Natural killer cell treated with Interleukin-12 subunit alpha and Interleukin-12 subunit beta and Interleukin-15 and Interleukin-18, amount 100 ng/mL, for 72 hours (primary cell): Measurements from ENCODE around the gene DNAJC15. TPM values are rescaled to one million over a fixed set of nuclear protein-coding genes. Genes with fewer than 3 reads are reported as not detected.
A peak's percentile ranks its signal among the peaks of the same experiment; 100 is the strongest.
"Not testable (repeated sequence)": the region's sequence is repeated elsewhere in the genome, so short reads cannot be mapped to it uniquely, and the experiment has no call there.

Experiments used
- ATAC-seq, 2 donors: fragments of 150-1000 bp; cut with Tn5 transposase in 1 of 2; sonication (Bioruptor Pico), chemical (Tn5 transposase) in 1 of 2; 2 replicates each; pipeline ENCODE4 v1.10.0; 2021
- DNase-seq: peaks from one replicate; pipeline ENCODE4 v3.0.0; 2022; ENCODE audit warnings: low spot score
- H3K27ac Mint-ChIP-seq, 2 donors: 1 replicate in 1 of 2; 2 replicates in 1 of 2; pipeline ENCODE4 v1.8.0; 2022; ENCODE audit warnings: mixed read lengths in 2 of 2, mild to moderate bottlenecking in 1 of 2, moderate library complexity in 1 of 2
- H3K27me3 Mint-ChIP-seq, 2 donors: 1 replicate in 1 of 2; 2 replicates in 1 of 2; pipeline ENCODE4 v1.8.0; 2022; ENCODE audit warnings: mixed read lengths in 2 of 2
- H3K36me3 Mint-ChIP-seq: one replicate; pipeline ENCODE4 v1.8.0; 2022; ENCODE audit warnings: mixed read lengths
- H3K4me1 Mint-ChIP-seq, 2 donors: 1 replicate in 1 of 2; 2 replicates in 1 of 2; pipeline ENCODE4 v1.8.0; 2022; ENCODE audit warnings: low read depth in 2 of 2, mixed read lengths in 2 of 2, mild to moderate bottlenecking in 1 of 2
- H3K4me3 Mint-ChIP-seq: one replicate; pipeline ENCODE4 v1.8.0; 2022; ENCODE audit warnings: mixed read lengths
- H3K9me3 Mint-ChIP-seq: 2 replicates; pipeline ENCODE4 v1.8.0; 2022; ENCODE audit warnings: mixed read lengths
- total RNA-seq, 2 donors: library from RNA; stranded (reverse); gene quantifications; one replicate each; pipeline ENCODE4 v1.2.3, GENCODE V29; 2022

Gene DNAJC15
- total RNA-seq, 2 donors from 2014 or later = 17.6 to 21.0 TPM

DNA sequence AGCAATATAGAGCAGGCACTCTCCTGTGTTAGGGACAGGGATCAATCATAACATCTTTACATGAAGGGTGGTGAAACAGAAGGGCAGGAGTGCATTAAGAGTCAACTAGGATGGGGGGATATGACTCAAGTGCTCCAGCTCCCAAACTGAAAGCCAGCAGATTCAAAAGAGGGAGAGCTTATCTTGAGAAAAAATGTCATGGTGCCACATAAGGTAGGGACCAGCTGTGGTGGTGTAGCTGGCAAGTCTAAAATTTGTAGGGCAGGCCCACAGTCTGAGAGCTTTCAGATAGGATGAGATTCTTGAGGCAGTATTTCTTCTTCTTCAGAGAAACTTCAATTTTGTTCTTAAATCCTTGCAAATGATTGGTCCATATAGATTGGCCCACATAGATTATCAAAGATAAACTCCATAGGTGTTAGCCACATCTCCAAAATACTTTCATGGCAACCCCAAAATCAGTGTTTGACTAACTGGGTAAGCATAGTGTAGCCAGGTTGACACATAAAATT lies 19.1 kb downstream of the DNAJC15 start:
- Mint-ChIP-seq H3K4me1 (peaks cover 44 to 62% of the 10 kb centered on the region in 2 donors), H3K9me3 (peaks cover 2% of the 10 kb centered on the region), H3K4me3 (peak overlapping the region; percentile 26), H3K27me3 (no peaks in the 10 kb centered on the region), H3K27ac (peak overlapping the region in 1 of 2 donors; percentile 9), H3K36me3 (no peaks in the 10 kb centered on the region)
- no peak for DNase-seq
- peak in 1 of 2 donors; percentile 81 for ATAC-seq

DNA sequence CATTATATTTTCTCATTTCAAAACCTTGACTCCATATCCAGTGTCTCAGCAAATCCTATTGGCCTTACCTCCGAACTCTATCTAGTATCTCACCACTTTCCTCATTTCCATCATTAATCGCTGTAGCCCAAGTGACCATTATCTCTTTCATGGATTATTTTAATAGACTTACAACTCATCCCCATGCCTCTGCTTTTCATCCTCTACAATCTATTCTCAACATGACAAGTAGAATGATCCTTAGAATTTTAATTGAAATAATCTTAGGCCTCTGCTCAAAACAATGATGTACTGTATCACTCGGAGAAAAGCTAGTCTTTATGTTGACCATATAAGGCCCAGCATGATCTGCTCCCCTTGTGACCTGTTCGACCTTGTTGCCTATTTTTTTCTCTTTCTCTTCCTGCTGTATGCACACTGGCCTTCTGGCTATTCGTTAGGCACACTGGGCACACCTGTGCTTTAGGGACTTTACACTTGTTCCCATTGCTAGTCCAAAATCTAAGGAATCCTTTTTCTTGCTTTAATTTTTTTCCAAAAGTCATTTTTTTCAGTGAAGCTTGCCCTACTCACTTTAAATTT lies 21.4 kb downstream of the DNAJC15 start:
- peak overlapping the region; percentile 91 to 98 for H3K27ac Mint-ChIP-seq

DNA sequence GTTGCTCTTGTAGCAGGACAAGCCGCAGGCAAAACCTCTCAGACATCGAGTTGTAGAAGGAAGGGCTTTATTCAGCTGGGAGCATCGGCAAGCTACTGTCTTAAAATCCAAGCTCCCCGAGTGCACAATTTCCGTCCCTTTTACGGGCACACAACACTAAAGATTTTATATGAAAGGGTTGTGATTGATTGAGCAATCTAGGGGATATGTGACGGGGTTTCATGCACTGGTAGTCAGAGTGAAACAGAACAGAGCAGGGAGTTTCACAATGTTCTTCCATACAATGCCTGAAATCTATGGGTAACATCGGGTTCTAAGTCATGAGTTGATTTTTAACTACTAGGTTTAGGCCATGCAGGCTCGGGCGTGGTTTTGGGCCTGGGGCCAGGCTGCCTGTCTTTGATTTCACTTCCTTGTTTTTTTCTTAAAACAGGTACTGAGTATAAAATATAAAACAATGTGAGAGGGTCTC lies 22.0 kb downstream of the DNAJC15 start:
- Mint-ChIP-seq H3K4me1 (peaks cover 54 to 56% of the 10 kb centered on the region in 2 donors), H3K4me3 (peak overlapping the region; percentile 86), H3K27ac (peak overlapping the region; percentile 91 to 98)
- not testable (repeated sequence) for H3K9me3 Mint-ChIP-seq, DNase-seq, H3K27me3 Mint-ChIP-seq, H3K36me3 Mint-ChIP-seq
- peak; percentile 24 to 32 for ATAC-seq

More for the DNA sequence above, 21.4 kb downstream of the DNAJC15 start:
- no peak for DNase-seq
- Mint-ChIP-seq H3K36me3 (no peaks in the 10 kb centered on the region), H3K9me3 (peaks cover 2% of the 10 kb centered on the region), H3K27me3 (no peaks in the 10 kb centered on the region), H3K4me1 (peaks cover 53 to 59% of the 10 kb centered on the region in 2 donors), H3K4me3 (peak overlapping the region; percentile 86)
- ATAC-seq = no peak

DNA sequence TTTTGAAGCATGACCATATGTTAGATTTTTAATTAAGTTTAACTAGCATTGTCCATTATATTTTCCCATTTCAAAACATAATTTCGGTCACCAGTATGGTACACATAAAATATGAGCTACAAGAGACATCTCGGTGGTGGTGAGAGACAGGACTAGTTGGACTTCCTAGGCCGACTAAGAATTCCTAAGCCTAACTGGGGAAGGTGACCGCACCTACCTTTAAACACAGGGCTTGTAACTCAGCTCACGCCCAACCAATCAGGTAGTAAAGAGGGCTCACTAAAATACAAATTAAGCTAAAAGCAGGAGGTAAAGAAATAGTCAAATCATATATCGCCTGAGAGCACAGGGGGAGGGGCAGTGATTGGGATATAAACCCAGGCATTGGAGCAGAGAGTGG lies 22.9 kb downstream of the DNAJC15 start:
- DNase-seq = no peak
- ATAC-seq = no peak
- Mint-ChIP-seq H3K36me3 (no peaks in the 10 kb centered on the region), H3K27ac (peak overlapping the region; percentile 91 to 98), H3K27me3 (no peaks in the 10 kb centered on the region), H3K4me1 (peaks cover 50 to 52% of the 10 kb centered on the region in 2 donors), H3K4me3 (no peak overlapping the region), H3K9me3 (peaks cover 2% of the 10 kb centered on the region)

DNA sequence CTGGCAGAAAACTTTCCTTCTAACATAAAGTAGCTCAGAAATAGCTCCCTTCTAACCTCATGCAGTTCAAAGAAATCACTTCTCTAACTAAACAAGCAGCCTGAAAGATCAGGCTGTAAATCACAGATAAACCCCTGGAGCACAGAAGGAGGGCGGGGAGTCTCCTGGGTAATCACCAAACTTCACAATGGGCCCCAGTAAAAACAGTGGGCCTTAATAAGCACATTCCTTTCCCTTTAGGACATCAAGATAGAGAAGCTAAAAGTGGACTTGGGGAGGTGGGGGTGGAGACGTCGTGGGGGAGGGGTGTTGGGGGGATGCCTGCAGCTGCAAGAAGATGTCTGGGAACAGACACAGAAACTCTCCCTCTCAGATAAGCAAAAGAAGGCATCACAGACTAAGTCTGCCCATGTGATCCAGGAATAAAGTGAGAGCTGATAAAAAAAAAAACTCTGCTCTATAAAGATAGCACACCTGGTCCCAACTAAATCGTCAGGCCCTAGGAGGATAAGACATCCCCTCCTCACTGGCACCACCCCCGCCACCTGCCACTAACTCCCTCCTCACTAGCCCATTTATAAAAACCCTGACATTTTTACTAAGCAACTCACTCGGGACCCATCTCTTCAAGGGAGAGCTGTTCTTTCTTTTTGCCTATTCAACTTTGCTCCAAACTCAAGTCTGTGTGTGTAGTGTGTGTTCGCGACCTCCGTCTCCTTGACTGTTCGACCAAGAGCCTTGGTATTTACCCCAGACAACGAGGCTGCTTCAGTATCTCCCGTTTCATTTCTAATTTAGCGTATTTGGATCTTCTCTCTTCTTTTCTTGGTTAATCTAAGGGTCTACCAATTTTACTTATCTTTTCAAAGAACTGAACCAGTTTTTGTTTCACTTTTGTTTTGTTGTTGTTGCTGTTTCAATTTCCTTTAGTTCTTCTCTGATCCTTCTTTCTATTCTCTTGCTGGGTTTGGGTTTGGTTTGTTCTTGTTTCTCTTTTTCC lies 31.7 kb downstream of the DNAJC15 start:
- Mint-ChIP-seq H3K4me3 (no peak overlapping the region), H3K27ac (no peak overlapping the region), H3K27me3 (no peaks in the 10 kb centered on the region), H3K36me3 (peaks cover 6% of the 10 kb centered on the region), H3K9me3 (peaks cover 3% of the 10 kb centered on the region), H3K4me1 (peaks cover 30 to 32% of the 10 kb centered on the region in 2 donors)
- ATAC-seq (peak; percentile 51 to 74), DNase-seq (no peak)

DNA sequence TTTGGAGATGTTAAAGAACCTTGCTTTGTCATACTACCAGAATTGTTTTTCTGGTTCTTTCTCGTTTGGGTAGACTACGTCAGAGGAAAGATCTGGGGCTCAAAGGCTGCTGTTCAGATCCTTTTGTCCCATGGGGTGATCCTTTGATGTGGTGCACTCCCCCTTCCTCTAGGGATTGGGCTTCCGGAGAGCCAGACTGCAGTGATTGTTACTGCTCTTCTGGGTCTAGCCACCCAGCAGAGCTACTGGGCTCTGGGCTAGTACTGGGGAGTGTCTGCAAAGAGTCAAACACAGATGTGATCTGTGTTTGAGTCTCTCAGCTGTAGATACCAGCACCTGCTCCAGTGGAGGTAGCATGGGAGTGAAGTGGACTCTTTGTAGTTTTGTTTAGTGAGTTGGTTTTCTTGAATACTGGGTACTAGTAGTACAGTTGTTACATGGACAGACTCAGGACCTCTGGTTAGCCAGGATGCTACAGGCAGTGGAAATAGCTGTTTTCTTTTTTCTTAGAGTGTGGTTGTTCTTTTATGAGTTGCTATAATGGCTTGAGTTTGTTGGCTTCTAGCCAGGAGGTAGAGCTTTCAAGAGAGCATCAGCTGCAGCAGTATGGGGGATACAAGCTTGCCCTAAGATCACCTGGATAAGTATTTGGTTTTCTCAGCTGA lies 34.4 kb downstream of the DNAJC15 start:
- DNase-seq = no peak
- peaks cover 3% of the 10 kb centered on the region for H3K9me3 Mint-ChIP-seq
- ATAC-seq = no peak
- H3K27me3 Mint-ChIP-seq = no peaks in the 10 kb centered on the region
- H3K27ac Mint-ChIP-seq = peak overlapping the region; percentile 25 to 47
- peaks cover 9% of the 10 kb centered on the region for H3K36me3 Mint-ChIP-seq
- H3K4me3 Mint-ChIP-seq = peak overlapping the region; percentile 28
- peaks cover 46 to 51% of the 10 kb centered on the region in 2 donors for H3K4me1 Mint-ChIP-seq

DNA sequence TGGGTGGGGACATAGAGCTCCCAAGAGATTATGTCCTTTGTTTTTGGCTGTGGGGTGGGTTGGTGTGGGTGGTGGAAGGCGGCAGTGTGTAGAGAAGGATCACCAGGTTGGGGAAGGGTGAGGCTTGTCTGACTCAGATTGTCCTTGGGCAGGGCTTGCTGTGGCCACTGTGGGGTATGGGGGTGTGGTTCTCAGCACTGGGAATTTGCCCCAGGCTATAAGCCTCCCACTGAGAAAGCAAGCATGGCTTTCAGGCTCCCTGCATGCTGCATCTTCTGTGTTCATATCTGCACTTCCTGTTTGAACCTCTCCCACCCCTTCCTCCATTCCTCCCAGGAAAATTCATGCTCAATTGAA lies 34.9 kb downstream of the DNAJC15 start:
- H3K27ac Mint-ChIP-seq = peak overlapping the region; percentile 25 to 47
- DNase-seq (no peak), ATAC-seq (peak in 1 of 2 donors; percentile 75)
- no peaks in the 10 kb centered on the region for H3K27me3 Mint-ChIP-seq
- H3K4me3 Mint-ChIP-seq = no peak overlapping the region
- H3K9me3 Mint-ChIP-seq = peaks cover 2% of the 10 kb centered on the region
- H3K4me1 Mint-ChIP-seq = peaks cover 41 to 51% of the 10 kb centered on the region in 2 donors
- peaks cover 9% of the 10 kb centered on the region for H3K36me3 Mint-ChIP-seq

DNA sequence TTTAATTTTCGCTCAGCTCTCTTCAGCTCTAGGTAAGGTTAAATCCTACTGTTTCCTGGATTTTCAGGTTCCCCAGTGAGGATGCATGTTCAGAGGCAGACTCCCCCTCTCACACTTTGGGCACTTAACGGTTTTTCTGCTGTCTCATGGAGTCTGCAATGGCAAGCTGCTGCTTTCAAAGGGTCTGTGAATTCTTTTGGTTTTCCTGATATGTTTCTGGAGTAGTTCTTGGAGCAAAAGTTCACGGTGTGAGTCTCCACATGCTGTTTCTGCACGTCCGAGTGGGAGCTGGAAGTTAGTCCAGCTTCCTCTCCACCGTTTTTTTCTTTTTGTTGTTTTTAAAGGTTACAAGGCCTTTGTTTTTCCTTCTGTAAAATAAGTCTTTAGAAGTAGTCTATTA lies 35.4 kb downstream of the DNAJC15 start:
- Mint-ChIP-seq H3K27ac (peak overlapping the region in 1 of 2 donors; percentile 47), H3K27me3 (no peaks in the 10 kb centered on the region), H3K4me1 (peaks cover 40 to 51% of the 10 kb centered on the region in 2 donors), H3K36me3 (peaks cover 9% of the 10 kb centered on the region), H3K9me3 (no peaks in the 10 kb centered on the region), H3K4me3 (no peak overlapping the region)
- ATAC-seq (no peak), DNase-seq (no peak)

DNA sequence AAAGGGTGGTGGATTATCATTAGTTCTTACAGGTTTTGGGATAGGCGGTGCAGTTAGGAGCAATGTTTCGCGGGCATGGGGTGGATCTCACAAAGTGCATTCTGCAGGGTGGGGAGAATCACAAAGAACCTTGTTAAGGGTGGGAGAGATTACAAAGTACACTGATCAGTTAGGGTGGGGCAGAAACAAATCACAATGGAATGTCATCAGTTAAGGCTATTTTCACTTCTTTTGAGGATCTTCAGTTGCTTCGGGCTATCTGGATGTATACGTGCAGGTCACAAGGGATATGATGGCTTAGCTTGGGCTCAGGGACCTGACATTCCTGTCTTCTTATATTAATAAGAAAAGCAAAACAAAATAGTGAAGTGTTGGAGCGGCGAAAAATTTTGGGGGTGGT lies 36.4 kb downstream of the DNAJC15 start:
- not testable (repeated sequence) for H3K27me3 Mint-ChIP-seq, H3K9me3 Mint-ChIP-seq, H3K36me3 Mint-ChIP-seq, DNase-seq, H3K4me3 Mint-ChIP-seq, ATAC-seq
- Mint-ChIP-seq H3K4me1 (peaks cover 43 to 51% of the 10 kb centered on the region in 2 donors), H3K27ac (peak overlapping the region in 1 of 2 donors; percentile 8)

DNA sequence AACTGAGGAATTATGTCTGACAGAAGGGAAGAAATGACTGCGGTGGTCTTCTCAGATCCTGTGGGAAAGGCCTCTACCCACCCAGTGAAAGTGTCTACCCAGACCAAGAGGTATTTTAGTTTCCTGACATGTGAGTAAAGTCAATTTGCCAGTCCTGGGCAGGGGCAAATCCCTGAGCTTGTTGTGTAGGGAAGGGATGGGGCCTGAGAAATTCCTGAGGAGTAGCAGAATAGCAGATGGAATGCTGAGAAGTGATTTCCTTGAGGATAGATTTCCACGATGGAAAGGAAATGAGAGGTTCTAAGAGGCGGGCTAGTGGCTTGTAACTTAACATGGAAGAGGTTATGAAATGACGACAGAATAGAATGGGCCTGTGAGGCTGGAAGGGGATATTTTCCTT lies 37.4 kb downstream of the DNAJC15 start:
- not testable (repeated sequence) for H3K36me3 Mint-ChIP-seq, ATAC-seq, H3K9me3 Mint-ChIP-seq, H3K27me3 Mint-ChIP-seq, H3K4me3 Mint-ChIP-seq, DNase-seq, H3K27ac Mint-ChIP-seq
- peaks cover 43 to 51% of the 10 kb centered on the region in 2 donors for H3K4me1 Mint-ChIP-seq

DNA sequence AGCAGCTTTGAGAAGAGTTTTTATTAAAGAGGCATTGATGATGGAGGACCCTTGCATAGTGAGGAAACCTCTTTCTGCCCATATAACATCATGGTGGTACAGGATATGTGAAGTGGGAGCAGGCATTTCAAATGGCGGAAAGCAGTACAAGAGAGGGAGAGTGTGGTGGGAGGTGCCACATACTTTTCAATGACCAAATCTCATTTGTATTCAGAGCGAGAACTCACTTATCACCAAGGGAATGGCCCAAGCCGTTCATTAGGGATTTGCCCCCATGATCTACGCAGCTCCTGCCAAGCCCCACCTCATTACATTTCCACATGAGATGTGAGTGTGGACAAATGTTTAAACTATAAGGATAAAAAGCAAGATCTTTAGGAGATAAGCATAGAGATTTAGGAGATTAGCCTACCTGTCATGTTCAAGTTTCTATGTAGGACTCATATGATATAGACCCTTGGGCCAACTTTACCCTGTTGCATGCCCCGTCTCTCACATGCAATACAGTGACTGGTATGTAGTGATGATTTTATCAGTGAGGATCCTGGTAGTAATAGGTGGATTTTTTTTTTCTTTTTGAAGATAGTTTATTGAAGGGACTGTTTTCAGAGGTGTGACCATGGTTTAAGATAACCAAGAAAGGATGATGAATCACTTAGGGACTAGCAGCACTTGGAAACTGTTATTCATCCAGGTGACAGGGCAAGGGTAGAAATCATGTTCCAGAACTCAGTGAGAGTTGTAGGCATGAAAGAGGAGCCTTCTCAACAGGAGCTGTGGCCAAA lies 38.3 kb downstream of the DNAJC15 start:
- no peaks in the 10 kb centered on the region for H3K27me3 Mint-ChIP-seq
- DNase-seq (no peak), ATAC-seq (no peak)
- no peak overlapping the region for H3K27ac Mint-ChIP-seq
- peaks cover 38 to 46% of the 10 kb centered on the region in 2 donors for H3K4me1 Mint-ChIP-seq
- H3K4me3 Mint-ChIP-seq = no peak overlapping the region
- no peaks in the 10 kb centered on the region for H3K9me3 Mint-ChIP-seq
- peaks cover 9% of the 10 kb centered on the region for H3K36me3 Mint-ChIP-seq

DNA sequence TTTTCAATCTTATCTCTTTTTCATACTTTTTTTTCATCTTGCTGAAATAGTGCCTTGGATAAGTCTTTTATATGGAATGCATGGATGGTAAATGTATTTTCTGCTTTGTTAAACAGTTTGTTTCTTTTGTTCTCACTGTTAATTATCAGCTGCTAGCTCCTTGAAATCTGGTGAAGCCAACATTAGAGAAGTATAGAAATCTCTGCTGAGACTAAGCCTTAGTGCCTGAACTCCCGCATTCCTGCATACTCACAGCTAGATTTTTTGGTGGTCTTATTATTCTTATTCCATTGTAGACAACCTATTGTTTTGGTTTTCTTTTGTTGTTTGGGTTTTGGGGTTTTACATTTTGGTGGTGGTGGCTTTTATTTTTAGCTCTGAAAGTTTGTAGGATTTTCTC lies 48.4 kb downstream of the DNAJC15 start:
- no peak overlapping the region for H3K27ac Mint-ChIP-seq
- ATAC-seq (no peak), DNase-seq (no peak)
- H3K4me3 Mint-ChIP-seq = no peak overlapping the region
- peaks cover 15 to 28% of the 10 kb centered on the region in 2 donors for H3K4me1 Mint-ChIP-seq
- no peaks in the 10 kb centered on the region for H3K27me3 Mint-ChIP-seq
- H3K9me3 Mint-ChIP-seq = no peaks in the 10 kb centered on the region
- H3K36me3 Mint-ChIP-seq = peaks cover 6% of the 10 kb centered on the region

DNA sequence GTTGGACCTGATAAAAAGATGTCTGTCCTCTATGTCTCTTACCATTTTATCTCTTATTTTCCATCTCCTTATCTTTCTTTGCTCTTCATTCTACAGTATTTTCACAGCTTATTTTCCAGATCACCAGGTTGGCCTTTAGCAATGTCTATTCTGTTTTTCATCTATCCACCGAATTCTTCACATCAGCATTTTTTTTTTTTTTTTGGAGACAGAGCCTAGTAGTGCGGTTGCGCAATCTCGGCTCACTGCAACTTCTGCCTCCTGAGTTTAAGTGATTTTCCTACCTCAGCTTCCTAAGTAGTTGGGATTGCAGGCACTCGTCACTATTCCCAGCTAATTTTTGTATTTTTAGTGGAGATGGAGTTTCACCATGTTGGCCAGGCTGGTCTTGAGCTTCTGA lies 49.0 kb downstream of the DNAJC15 start:
- H3K9me3 Mint-ChIP-seq = no peaks in the 10 kb centered on the region
- peaks cover 6% of the 10 kb centered on the region for H3K36me3 Mint-ChIP-seq
- no peak for ATAC-seq
- no peak overlapping the region for H3K27ac Mint-ChIP-seq
- no peak for DNase-seq
- no peak overlapping the region for H3K4me3 Mint-ChIP-seq
- H3K4me1 Mint-ChIP-seq = peaks cover 16 to 30% of the 10 kb centered on the region in 2 donors
- H3K27me3 Mint-ChIP-seq = no peaks in the 10 kb centered on the region
